ENCODE data around the gene TBC1D22A. TPM values are rescaled to one million over a fixed set of nuclear protein-coding genes. Genes with fewer than 3 reads are reported as not detected.

Gene TBC1D22A
- total and polyA plus RNA-seq, 2 experiments from 2014 or later, result 15.3 to 19.8 TPM

GRCh38 chr22:47221840-47222615, 459.6 kb downstream of the TBC1D22A start:
- Histone ChIP-seq H3K79me2 (no peaks in the 10 kb centered on the region), H2AFZ (no peak overlapping the region), H3K9me2 (replicated peaks; ENCODE audit: insufficient read depth) (no peaks in the 10 kb centered on the region), H3K27ac (no peak overlapping the region), H3K4me2 (no peak overlapping the region), H3K36me3 (replicated peaks; ENCODE audit: insufficient read depth, low read depth) (no peaks in the 10 kb centered on the region), H3K4me3 (no peak overlapping the region), H3K9me3 (ENCODE audit: low read depth) (no peaks in the 10 kb centered on the region), H3K27me3 (no peaks in the 10 kb centered on the region), H4K20me1 (ENCODE audit: insufficient read depth, poor library complexity, severe bottlenecking) (no peaks in the 10 kb centered on the region), H3K4me1 (ENCODE audit: insufficient read depth) (no peaks in the 10 kb centered on the region)
- WGBS (ENCODE audit: low lambda C conversion rate, missing lambda C conversion rate), result 84% methylated on average over 20 of the region's 20 CpGs
- TF ChIP-seq EZH2phosphoT487 (IDR thresholded peaks at IDR 0.05; ENCODE audit: low read depth, severe bottlenecking, unreplicated experiment), result no peak
- TF ChIP-seq EZH2 (IDR thresholded peaks at IDR 0.05; ENCODE audit: borderline replicate concordance), result no peak
- TF ChIP-seq CTCF (IDR thresholded peaks at IDR 0.05; ENCODE audit: poor library complexity), result no peak
- DNase-seq (ENCODE audit: low spot score), result no peak

Other genes with a start within 250 kb of the TBC1D22A start
- 5.8 and 8.7 TPM in 2 replicates for gene CELSR1, start 225.0 kb upstream of the TBC1D22A start, total RNA-seq
- gene CELSR1, start 225.0 kb upstream of the TBC1D22A start, polyA plus RNA-seq, result 3.0 and 4.9 TPM in 2 replicates
- 21.2 and 21.8 TPM in 2 replicates for gene GRAMD4, start 142.3 kb upstream of the TBC1D22A start, total RNA-seq
- 31.0 and 32.6 TPM in 2 replicates for gene GRAMD4, start 142.3 kb upstream of the TBC1D22A start, polyA plus RNA-seq
- 48.0 and 59.0 TPM in 2 replicates for gene CERK, start 24.4 kb upstream of the TBC1D22A start, total RNA-seq
- gene CERK, start 24.4 kb upstream of the TBC1D22A start, polyA plus RNA-seq, result 33.1 and 38.6 TPM in 2 replicates